Kidney epithelial cell (primary cell): ENCODE measurements around the gene BBIP1. TPM values are rescaled to one million over a fixed set of nuclear protein-coding genes. Genes with fewer than 3 reads are reported as not detected.
A peak's percentile ranks its signal among the peaks of the same experiment; 100 is the strongest.

ENCODE experiments used
- DNase-seq: peaks from one replicate; pipeline ENCODE4 v3.0.0-alpha.2; 2010; ENCODE audit warnings: low read depth
- H3K27me3 ChIP-seq: 2 replicates; pipeline ENCODE4 v1.6.0; 2011; ENCODE audit warnings: low read length; ENCODE audit not compliant: control insufficient read depth, insufficient read depth
- H3K36me3 ChIP-seq: 2 replicates; pipeline ENCODE4 v1.5.1; 2011; ENCODE audit warnings: low read length; ENCODE audit not compliant: control insufficient read depth, insufficient read depth
- H3K4me3 ChIP-seq: 2 replicates; pipeline ENCODE4 v1.5.1; 2011; ENCODE audit warnings: low read depth, mild to moderate bottlenecking, control low read depth, low read length
- CTCF ChIP-seq: IDR thresholded peaks from 2 replicates; pipeline ENCODE4 v1.5.1; 2011; ENCODE audit warnings: mild to moderate bottlenecking, moderate library complexity, low read length, control low read depth, inconsistent platforms; ENCODE audit not compliant: insufficient read depth, poor library complexity, severe bottlenecking
- total RNA-seq: library from RNA; depleted of rRNA; stranded (reverse); fragments of >200 nt; gene quantifications from 2 replicates; pipeline ENCODE4 v1.2.3, GENCODE V29; 2015

The BBIP1 gene
- total RNA-seq, 1 donor from 2014 or later: 24.7 TPM

GRCh38 chr10:110936757-110937156 lies 17.8 kb upstream of the BBIP1 start:
- DNase-seq: no peak
- Histone ChIP-seq H3K27me3 (no peaks in the 10 kb centered on the region), H3K36me3 (no peaks in the 10 kb centered on the region), H3K4me3 (no peak overlapping the region)
- no peak for TF ChIP-seq CTCF

- Histone ChIP-seq H3K27me3 (no peaks in the 10 kb centered on the region), H3K4me3 (no peak overlapping the region), H3K36me3 (no peaks in the 10 kb centered on the region)
- TF ChIP-seq CTCF: no peak
- DNase-seq: no peak
These were observed 13.7 kb upstream of the BBIP1 start for GRCh38 chr10:110932505-110933180.

GRCh38 chr10:110931769-110932381 lies 12.9 kb upstream of the BBIP1 start:
- Histone ChIP-seq H3K27me3 (no peaks in the 10 kb centered on the region), H3K36me3 (no peaks in the 10 kb centered on the region), H3K4me3 (no peak overlapping the region)
- TF ChIP-seq CTCF: no peak
- no peak for DNase-seq

- no peak for TF ChIP-seq CTCF
- H3K36me3 ChIP-seq: no peaks in the 10 kb centered on the region
- H3K27me3 ChIP-seq: no peaks in the 10 kb centered on the region
- DNase-seq: no peak
- H3K4me3 ChIP-seq: no peak overlapping the region
These were observed 8.5 kb upstream of the BBIP1 start for GRCh38 chr10:110927461-110927860.

- H3K27me3 ChIP-seq: no peaks in the 10 kb centered on the region
- TF ChIP-seq CTCF: no peak
- no peaks in the 10 kb centered on the region for H3K36me3 ChIP-seq
- DNase-seq: peak; percentile 48
- no peak overlapping the region for H3K4me3 ChIP-seq
These were observed 5.0 kb upstream of the BBIP1 start for GRCh38 chr10:110923856-110924493.
